Right cardiac atrium (tissue), 5 donors: ENCODE measurements around the gene EPYC. TPM values are rescaled to one million over a fixed set of nuclear protein-coding genes. Genes with fewer than 3 reads are reported as not detected.

Source experiments
- ATAC-seq, 2 donors: fragments of 200-7000 bp; cut with Tn5 transposase; one replicate each; pipeline versions ENCODE4 v1.8.0 to v1.9.1; 2020; ENCODE audit warnings: moderate library complexity in 2 of 2, mild to moderate bottlenecking in 1 of 2
- DNase-seq, 3 donors: peaks; one replicate each; pipeline ENCODE4 v3.0.0-alpha.2; 2020
- H3K27ac ChIP-seq: one replicate; pipeline ENCODE4 v1.5.1; 2013; ENCODE audit warnings: mild to moderate bottlenecking, low read length, control low read depth, moderate library complexity
- H3K27me3 ChIP-seq: one replicate; pipeline ENCODE4 v1.6.1; 2013; ENCODE audit not compliant: control insufficient read depth, insufficient read depth
- H3K4me1 ChIP-seq: one replicate; pipeline ENCODE4 v1.6.1; 2013; ENCODE audit warnings: low read length; ENCODE audit not compliant: control insufficient read depth, insufficient read depth
- H3K4me3 ChIP-seq: one replicate; pipeline ENCODE4 v1.5.1; 2013; ENCODE audit warnings: low read length, control low read depth
- H3K9me3 ChIP-seq: one replicate; pipeline ENCODE4 v1.6.1; 2013; ENCODE audit warnings: low read length; ENCODE audit not compliant: control insufficient read depth
- WGBS: extraction: QIAGEN DNeasy Blood & Tissue Kit; methylation state at CpG from one replicate; pipeline ENCODE4 v1.1.7; 2013; 5-methylcytosine and 5-hydroxymethylcytosine counted together
- intact Hi-C, 4 donors: fragments of 100-400 bp; cut with DNase I; formaldehyde crosslinking; loops; one replicate each; pipeline versions ENCODE4 v1.11.0 to v1.14.0; 2022 to 2023
- polyA plus RNA-seq: library from polyadenylated mRNA; stranded (reverse); fragments of 200-250 nt; gene quantifications from one replicate; pipeline ENCODE4 v1.2.3, GENCODE V29; 2013
- total RNA-seq, 4 donors: library from RNA; stranded (reverse); fragmentation: NEBNext Ultra II Directional; extraction: Animal tissue kit (Norgen Biotek cat#: 25700); gene quantifications; one replicate each; pipeline ENCODE4 v1.2.1, GENCODE V29; 2021
- donor health status: healthy with polysubstance abuse.
- donor health status: DM: no; HTN: yes; CAD: no.
- donor health status: DM: no; HTN: no; CAD: no.
- donor health status: DM: no; HTN: yes; CAD: no; lungs with severe emphysema.
- donor health status: DM: yes; HTN: yes; CAD: no.

Gene EPYC
- total and polyA plus RNA-seq, 5 donors = 0.09 TPM; not detected in 4

GRCh38 chr12:90954921-90955320 is 49.9 kb downstream of the EPYC start, which contains the start of gene CCER1:
TSS of gene CCER1 (minus strand) at chr12:90955176. CDS start at chr12:90954742, 434 bp downstream.
- H3K27ac ChIP-seq = no peak within 1 kb of the TSS
- H3K4me3 ChIP-seq = no peak within 1 kb of the TSS
- H3K4me1 ChIP-seq = no peaks in the 10 kb centered on the region
- peak in 2 of 3 donors; percentile 41 for DNase-seq
- no peaks in the 10 kb centered on the region for H3K9me3 ChIP-seq
- ATAC-seq = peak; percentile 18 to 26
- H3K27me3 ChIP-seq = no peaks in the 10 kb centered on the region
- WGBS = 97% methylated on average over 22 of the region's 22 CpGs
- intact Hi-C loops = no loop called here

GRCh38 chr12:90954428-90954827 is 50.3 kb downstream of the EPYC start:
- 98% methylated on average over 25 of the region's 25 CpGs for WGBS
- Histone ChIP-seq H3K4me3 (no peak overlapping the region), H3K9me3 (no peaks in the 10 kb centered on the region), H3K27me3 (no peaks in the 10 kb centered on the region), H3K4me1 (no peaks in the 10 kb centered on the region), H3K27ac (no peak overlapping the region)
- ATAC-seq (no peak), DNase-seq (no peak)
- intact Hi-C loops = no loop called here

GRCh38 chr12:90953956-90954421 is 50.8 kb downstream of the EPYC start:
- H3K27ac ChIP-seq = no peak overlapping the region
- ATAC-seq = no peak
- H3K4me1 ChIP-seq = no peaks in the 10 kb centered on the region
- no peaks in the 10 kb centered on the region for H3K27me3 ChIP-seq
- 76% methylated on average over 32 of the region's 32 CpGs for WGBS
- H3K4me3 ChIP-seq = no peak overlapping the region
- no peaks in the 10 kb centered on the region for H3K9me3 ChIP-seq
- peak in 2 of 3 donors; percentile 47 to 64 for DNase-seq
- intact Hi-C loops = no loop called here

GRCh38 chr12:90951432-90952105 is 53.2 kb downstream of the EPYC start:
- Histone ChIP-seq H3K4me1 (no peaks in the 10 kb centered on the region), H3K27me3 (no peaks in the 10 kb centered on the region), H3K9me3 (no peaks in the 10 kb centered on the region), H3K4me3 (no peak overlapping the region), H3K27ac (no peak overlapping the region)
- intact Hi-C loops = no loop called here
- DNase-seq (no peak), ATAC-seq (no peak)

GRCh38 chr12:90947869-90948268 is 56.9 kb downstream of the EPYC start:
- no peaks in the 10 kb centered on the region for H3K4me1 ChIP-seq
- DNase-seq = no peak
- no peak overlapping the region for H3K4me3 ChIP-seq
- H3K27me3 ChIP-seq = no peaks in the 10 kb centered on the region
- intact Hi-C loops = no loop called here
- no peaks in the 10 kb centered on the region for H3K9me3 ChIP-seq
- no peak for ATAC-seq
- 98% methylated on average over 7 of the region's 7 CpGs for WGBS
- H3K27ac ChIP-seq = no peak overlapping the region

GRCh38 chr12:90945070-90945649 is 59.6 kb downstream of the EPYC start:
- intact Hi-C loops = no loop called here
- no peak overlapping the region for H3K27ac ChIP-seq
- H3K4me3 ChIP-seq = no peak overlapping the region
- no peaks in the 10 kb centered on the region for H3K27me3 ChIP-seq
- 46% methylated on average over 1 of the region's 1 CpG for WGBS
- no peaks in the 10 kb centered on the region for H3K9me3 ChIP-seq
- H3K4me1 ChIP-seq = no peaks in the 10 kb centered on the region
- DNase-seq (no peak), ATAC-seq (no peak)

GRCh38 chr12:90943255-90943654 is 61.5 kb downstream of the EPYC start:
- no peak overlapping the region for H3K27ac ChIP-seq
- 94% methylated on average over 1 of the region's 1 CpG for WGBS
- H3K4me3 ChIP-seq = no peak overlapping the region
- DNase-seq (no peak), ATAC-seq (no peak)
- H3K4me1 ChIP-seq = no peaks in the 10 kb centered on the region
- intact Hi-C loops = no loop called here
- no peaks in the 10 kb centered on the region for H3K9me3 ChIP-seq
- no peaks in the 10 kb centered on the region for H3K27me3 ChIP-seq

GRCh38 chr12:90940872-90941499 is 63.8 kb downstream of the EPYC start:
- intact Hi-C loops = no loop called here
- WGBS = 60% methylated on average over 3 of the region's 3 CpGs
- ATAC-seq (no peak), DNase-seq (no peak)
- no peaks in the 10 kb centered on the region for H3K4me1 ChIP-seq
- H3K27ac ChIP-seq = no peak overlapping the region
- H3K9me3 ChIP-seq = no peaks in the 10 kb centered on the region
- no peak overlapping the region for H3K4me3 ChIP-seq
- no peaks in the 10 kb centered on the region for H3K27me3 ChIP-seq

- intact Hi-C loops = no loop called here
- no peaks in the 10 kb centered on the region for H3K4me1 ChIP-seq
- DNase-seq (no peak), ATAC-seq (no peak)
- no peaks in the 10 kb centered on the region for H3K9me3 ChIP-seq
- no peak overlapping the region for H3K27ac ChIP-seq
- H3K4me3 ChIP-seq = no peak overlapping the region
- no peaks in the 10 kb centered on the region for H3K27me3 ChIP-seq
- WGBS = 68% methylated on average over 1 of the region's 1 CpG
These were observed 65.4 kb downstream of the EPYC start for GRCh38 chr12:90939382-90939781.

- Histone ChIP-seq H3K4me3 (no peak overlapping the region), H3K27ac (no peak overlapping the region), H3K27me3 (no peaks in the 10 kb centered on the region), H3K9me3 (no peaks in the 10 kb centered on the region), H3K4me1 (no peaks in the 10 kb centered on the region)
- 65% methylated on average over 6 of the region's 6 CpGs for WGBS
- ATAC-seq (no peak), DNase-seq (no peak)
- intact Hi-C loops = no loop called here
These were observed 66.3 kb downstream of the EPYC start for GRCh38 chr12:90938451-90938850.

GRCh38 chr12:90937651-90938050 is 67.1 kb downstream of the EPYC start:
- H3K9me3 ChIP-seq = no peaks in the 10 kb centered on the region
- H3K27ac ChIP-seq = no peak overlapping the region
- ATAC-seq (no peak), DNase-seq (no peak)
- H3K4me3 ChIP-seq = no peak overlapping the region
- intact Hi-C loops = no loop called here
- H3K27me3 ChIP-seq = no peaks in the 10 kb centered on the region
- H3K4me1 ChIP-seq = no peaks in the 10 kb centered on the region
- 64% methylated on average over 2 of the region's 2 CpGs for WGBS
